C1 segment of cervical spinal cord (tissue), 14 donors: Measurements from ENCODE around the gene RAI14.
A peak's percentile ranks its signal among the peaks of the same experiment; 100 is the strongest.
"Not testable (repeated sequence)": the region's sequence is repeated elsewhere in the genome, so short reads cannot be mapped to it uniquely, and the experiment has no call there.

ENCODE experiments used
- DNase-seq, 14 donors: peaks; one replicate each; lab custom pipeline; 2025; lab: John Stamatoyannopoulos, UW

Gene RAI14

GRCh38 chr5:34731435-34732232 is 75.5 kb downstream of the RAI14 start:
- DNase-seq, result no peak

GRCh38 chr5:34734326-34734725 is 78.2 kb downstream of the RAI14 start:
- DNase-seq, result no peak

GRCh38 chr5:34735491-34736426 is 79.6 kb downstream of the RAI14 start:
- no peak for DNase-seq

- no peak for DNase-seq
Observed at GRCh38 chr5:34736445-34737115, 80.5 kb downstream of the RAI14 start.

- no peak for DNase-seq
Observed at GRCh38 chr5:34737731-34738130, 81.6 kb downstream of the RAI14 start.

- peak in 4 of 14 donors; percentile 2 to 88 (median 10) for DNase-seq
Observed at GRCh38 chr5:34738381-34738780, 82.3 kb downstream of the RAI14 start.

- no peak for DNase-seq
Observed at GRCh38 chr5:34740389-34740806, 84.3 kb downstream of the RAI14 start.

- no peak for DNase-seq
Observed at GRCh38 chr5:34742061-34742460, 85.9 kb downstream of the RAI14 start.

GRCh38 chr5:34743878-34744277 is 87.8 kb downstream of the RAI14 start:
- DNase-seq, result no peak

GRCh38 chr5:34748431-34748830 is 92.3 kb downstream of the RAI14 start:
- no peak for DNase-seq

GRCh38 chr5:34749431-34749873 is 93.3 kb downstream of the RAI14 start:
- no peak for DNase-seq

GRCh38 chr5:34750206-34750605 is 94.1 kb downstream of the RAI14 start:
- DNase-seq, result no peak

- no peak for DNase-seq
Observed at GRCh38 chr5:34751807-34752736, 95.9 kb downstream of the RAI14 start.

GRCh38 chr5:34753236-34753635 is 97.1 kb downstream of the RAI14 start:
- DNase-seq, result not testable (repeated sequence)

GRCh38 chr5:34755926-34756325 is 99.8 kb downstream of the RAI14 start:
- DNase-seq, result no peak

GRCh38 chr5:34756781-34757624 is 100.9 kb downstream of the RAI14 start:
- DNase-seq, result no peak

GRCh38 chr5:34758514-34758913 is 102.4 kb downstream of the RAI14 start:
- no peak for DNase-seq

GRCh38 chr5:34759213-34759612 is 103.1 kb downstream of the RAI14 start:
- DNase-seq, result not testable (repeated sequence)

- no peak for DNase-seq
Observed at GRCh38 chr5:34765662-34766061, 109.5 kb downstream of the RAI14 start.

GRCh38 chr5:34767180-34767579 is 111.1 kb downstream of the RAI14 start:
- DNase-seq, result no peak
